Parathyroid adenoma (tissue), 2 donors: ENCODE measurements around the gene PLEKHG7.
"Not testable (repeated sequence)": the region's sequence is repeated elsewhere in the genome, so short reads cannot be mapped to it uniquely, and the experiment has no call there.

Experiments used
- H2AFZ ChIP-seq: fragments of 300-600 bp; sonication (generic); one replicate; pipeline ENCODE4 v1.7.0; 2017; ENCODE audit warnings: antibody characterized with exemption, mild to moderate bottlenecking
- H3K27ac ChIP-seq: fragments of 300-600 bp; sonication (generic); one replicate; pipeline ENCODE4 v1.7.0; 2017
- H3K27me3 ChIP-seq: fragments of 300-600 bp; sonication (generic); one replicate; pipeline ENCODE4 v1.7.0; 2017; ENCODE audit warnings: low read length; ENCODE audit not compliant: control insufficient read depth, insufficient read depth
- H3K36me3 ChIP-seq: fragments of 300-600 bp; sonication (generic); one replicate; pipeline ENCODE4 v1.7.0; 2017; ENCODE audit warnings: low read length; ENCODE audit not compliant: control insufficient read depth, insufficient read depth
- H3K4me1 ChIP-seq: fragments of 300-600 bp; sonication (generic); one replicate; pipeline ENCODE4 v1.7.0; 2017; ENCODE audit warnings: control low read depth
- H3K4me2 ChIP-seq: fragments of 300-600 bp; sonication (generic); one replicate; pipeline ENCODE4 v1.7.0; 2017; ENCODE audit warnings: low read length
- H3K4me3 ChIP-seq: fragments of 300-600 bp; sonication (generic); one replicate; pipeline ENCODE4 v1.7.0; 2017; ENCODE audit warnings: low read depth, low read length
- H3K79me2 ChIP-seq: fragments of 300-600 bp; sonication (generic); one replicate; pipeline ENCODE4 v1.7.0; 2017; ENCODE audit warnings: control low read depth
- H3K9ac ChIP-seq: fragments of 300-600 bp; sonication (generic); one replicate; pipeline ENCODE4 v1.7.0; 2017; ENCODE audit warnings: mild to moderate bottlenecking
- H3K9me3 ChIP-seq: fragments of 300-600 bp; sonication (generic); one replicate; pipeline ENCODE4 v1.7.0; 2017; ENCODE audit warnings: low read length; ENCODE audit not compliant: control insufficient read depth
- TF ChIP-seq, protein P1 (sequence below): fragments of 300-600 bp; sonication (generic); IDR thresholded peaks from one replicate; pipeline ENCODE4 v1.7.0; 2017; ENCODE audit warnings: antibody characterized with exemption, mild to moderate bottlenecking
- donor health status: primary hyperparathyroidism.

PLEKHG7 gene

DNA sequence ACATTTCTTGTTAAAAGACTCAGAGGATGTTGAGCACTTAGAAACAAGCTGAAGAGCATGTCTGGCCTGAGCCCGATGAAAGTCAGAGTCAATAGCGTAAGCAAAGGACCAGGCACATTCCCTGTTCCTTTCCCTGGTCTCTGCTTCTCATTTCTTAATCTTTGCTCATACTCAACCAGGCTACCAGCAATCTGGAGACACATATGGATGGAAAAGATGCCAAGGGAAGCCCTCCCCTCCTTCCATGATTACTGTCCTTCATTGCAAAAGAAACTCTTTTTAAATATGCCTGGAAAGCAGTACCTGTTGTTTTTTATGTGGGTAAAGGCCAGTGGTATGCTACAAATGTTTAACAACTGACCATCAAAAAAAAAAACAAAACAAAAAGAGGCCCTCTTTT is 44.2 kb upstream of the PLEKHG7 start:
- Histone ChIP-seq H3K4me2 (no peak overlapping the region), H3K9me3 (no peaks in the 10 kb centered on the region), H3K79me2 (no peaks in the 10 kb centered on the region), H3K4me1 (no peaks in the 10 kb centered on the region), H2AFZ (no peak overlapping the region), H3K27ac (no peak overlapping the region), H3K36me3 (no peaks in the 10 kb centered on the region), H3K9ac (no peak overlapping the region), H3K4me3 (no peak overlapping the region), H3K27me3 (no peaks in the 10 kb centered on the region)
- TF ChIP-seq, protein P1, sequence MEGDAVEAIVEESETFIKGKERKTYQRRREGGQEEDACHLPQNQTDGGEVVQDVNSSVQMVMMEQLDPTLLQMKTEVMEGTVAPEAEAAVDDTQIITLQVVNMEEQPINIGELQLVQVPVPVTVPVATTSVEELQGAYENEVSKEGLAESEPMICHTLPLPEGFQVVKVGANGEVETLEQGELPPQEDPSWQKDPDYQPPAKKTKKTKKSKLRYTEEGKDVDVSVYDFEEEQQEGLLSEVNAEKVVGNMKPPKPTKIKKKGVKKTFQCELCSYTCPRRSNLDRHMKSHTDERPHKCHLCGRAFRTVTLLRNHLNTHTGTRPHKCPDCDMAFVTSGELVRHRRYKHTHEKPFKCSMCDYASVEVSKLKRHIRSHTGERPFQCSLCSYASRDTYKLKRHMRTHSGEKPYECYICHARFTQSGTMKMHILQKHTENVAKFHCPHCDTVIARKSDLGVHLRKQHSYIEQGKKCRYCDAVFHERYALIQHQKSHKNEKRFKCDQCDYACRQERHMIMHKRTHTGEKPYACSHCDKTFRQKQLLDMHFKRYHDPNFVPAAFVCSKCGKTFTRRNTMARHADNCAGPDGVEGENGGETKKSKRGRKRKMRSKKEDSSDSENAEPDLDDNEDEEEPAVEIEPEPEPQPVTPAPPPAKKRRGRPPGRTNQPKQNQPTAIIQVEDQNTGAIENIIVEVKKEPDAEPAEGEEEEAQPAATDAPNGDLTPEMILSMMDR: no peak

DNA sequence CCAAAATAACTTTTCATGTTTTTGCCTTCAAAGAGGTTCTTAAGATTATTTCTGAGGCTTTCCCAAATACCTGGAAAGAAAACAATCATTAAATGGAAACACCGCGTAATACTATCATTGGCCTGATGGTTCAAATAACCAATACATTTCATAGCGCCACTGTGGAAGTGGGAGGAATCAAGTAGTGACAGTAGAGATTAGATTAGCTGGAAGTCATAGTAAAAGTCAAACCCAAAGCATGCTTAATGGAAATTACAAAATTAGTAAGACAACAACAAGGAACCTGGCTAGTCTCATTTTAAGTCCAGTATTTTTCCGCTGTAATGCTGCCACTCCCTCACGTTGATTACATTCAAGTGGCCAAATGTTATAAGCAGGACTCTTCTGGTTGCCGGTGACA is 41.5 kb upstream of the PLEKHG7 start:
- Histone ChIP-seq H3K9ac (no peak overlapping the region), H3K4me2 (no peak overlapping the region), H3K9me3 (no peaks in the 10 kb centered on the region), H3K36me3 (no peaks in the 10 kb centered on the region), H3K4me1 (no peaks in the 10 kb centered on the region), H3K27me3 (no peaks in the 10 kb centered on the region), H3K79me2 (no peaks in the 10 kb centered on the region), H3K4me3 (no peak overlapping the region), H2AFZ (no peak overlapping the region), H3K27ac (no peak overlapping the region)
- TF ChIP-seq, protein P1: no peak

GRCh38 chr12:92665496-92665895 is 37.3 kb upstream of the PLEKHG7 start:
- no peak overlapping the region for H2AFZ ChIP-seq
- H3K4me3 ChIP-seq: no peak overlapping the region

GRCh38 chr12:92668739-92669138 is 34.0 kb upstream of the PLEKHG7 start:
- no peaks in the 10 kb centered on the region for H3K4me1 ChIP-seq
- no peak overlapping the region for H3K4me2 ChIP-seq
- H3K36me3 ChIP-seq: no peaks in the 10 kb centered on the region
- H3K27ac ChIP-seq: no peak overlapping the region
- H3K4me3 ChIP-seq: no peak overlapping the region
- no peaks in the 10 kb centered on the region for H3K9me3 ChIP-seq
- no peak overlapping the region for H2AFZ ChIP-seq
- H3K27me3 ChIP-seq: no peaks in the 10 kb centered on the region
- TF ChIP-seq, protein P1: no peak
- H3K79me2 ChIP-seq: no peaks in the 10 kb centered on the region
- no peak overlapping the region for H3K9ac ChIP-seq

More at GRCh38 chr12:92665496-92665895, 37.3 kb upstream of the PLEKHG7 start:
- no peaks in the 10 kb centered on the region for H3K79me2 ChIP-seq
- no peaks in the 10 kb centered on the region for H3K9me3 ChIP-seq
- H3K27me3 ChIP-seq: no peaks in the 10 kb centered on the region
- no peaks in the 10 kb centered on the region for H3K36me3 ChIP-seq
- H3K9ac ChIP-seq: no peak overlapping the region
- H3K27ac ChIP-seq: no peak overlapping the region
- no peak overlapping the region for H3K4me2 ChIP-seq
- no peaks in the 10 kb centered on the region for H3K4me1 ChIP-seq
- TF ChIP-seq, protein P1: no peak

DNA sequence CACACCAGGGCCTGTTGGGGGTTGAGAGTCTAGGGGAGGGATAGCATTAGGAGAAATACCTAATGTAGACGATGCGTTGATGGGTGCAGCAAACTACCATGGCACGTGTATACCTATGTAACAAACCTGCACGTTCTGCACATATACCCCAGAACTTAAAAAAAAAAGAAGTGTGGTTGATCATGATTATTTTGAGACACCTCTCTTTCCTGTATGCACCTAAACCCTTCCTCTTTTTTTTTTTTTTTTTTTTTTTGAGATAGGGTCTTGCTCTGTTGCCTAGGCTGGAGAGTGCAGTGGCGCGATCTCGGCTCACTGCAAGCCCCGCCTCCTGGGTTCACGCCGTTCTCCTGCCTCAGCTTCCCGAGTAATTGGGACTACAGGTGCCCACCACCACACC is 31.3 kb upstream of the PLEKHG7 start:
- not testable (repeated sequence) for H3K79me2 ChIP-seq, H3K9ac ChIP-seq, H3K4me3 ChIP-seq

More for the DNA sequence above, 31.3 kb upstream of the PLEKHG7 start:
- not testable (repeated sequence) for H3K27ac ChIP-seq, H3K9me3 ChIP-seq, H2AFZ ChIP-seq, H3K27me3 ChIP-seq, H3K4me2 ChIP-seq, H3K36me3 ChIP-seq, H3K4me1 ChIP-seq
